ENCODE data around the gene GSE1.

GSE1 gene

DNA sequence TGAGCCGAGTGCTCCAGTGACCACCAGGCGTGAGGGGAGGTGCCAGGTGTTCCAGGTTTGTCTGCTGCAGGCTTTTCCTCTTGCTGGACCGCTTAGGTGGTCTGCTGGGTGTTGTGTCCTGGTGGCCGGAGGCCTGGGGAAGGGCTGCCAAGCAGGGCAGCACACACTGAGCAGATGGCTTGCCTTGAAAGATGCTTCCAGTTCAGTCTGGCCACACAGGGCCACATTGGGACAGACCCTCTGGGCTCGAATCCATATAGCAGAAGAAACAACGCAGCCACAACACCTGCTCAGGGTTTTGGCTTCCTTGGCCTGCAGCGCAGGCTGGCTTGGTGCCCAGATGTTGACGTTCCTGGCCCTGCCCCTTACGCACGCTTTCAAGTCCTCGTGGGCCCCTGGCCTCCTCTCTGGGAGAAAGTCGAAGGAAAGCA, 50.8 kb downstream of the GSE1 start:
- Mint-ChIP-seq H3K27me3 (no peaks in the 10 kb centered on the region), H3K36me3 (peaks cover 4% of the 10 kb centered on the region), H3K9me3 (ENCODE audit: low read depth) (no peaks in the 10 kb centered on the region), H3K4me1 (ENCODE audit: low read depth) (peaks cover 4% of the 10 kb centered on the region), H3K4me3 (no peak overlapping the region), H3K27ac (no peak overlapping the region)

DNA sequence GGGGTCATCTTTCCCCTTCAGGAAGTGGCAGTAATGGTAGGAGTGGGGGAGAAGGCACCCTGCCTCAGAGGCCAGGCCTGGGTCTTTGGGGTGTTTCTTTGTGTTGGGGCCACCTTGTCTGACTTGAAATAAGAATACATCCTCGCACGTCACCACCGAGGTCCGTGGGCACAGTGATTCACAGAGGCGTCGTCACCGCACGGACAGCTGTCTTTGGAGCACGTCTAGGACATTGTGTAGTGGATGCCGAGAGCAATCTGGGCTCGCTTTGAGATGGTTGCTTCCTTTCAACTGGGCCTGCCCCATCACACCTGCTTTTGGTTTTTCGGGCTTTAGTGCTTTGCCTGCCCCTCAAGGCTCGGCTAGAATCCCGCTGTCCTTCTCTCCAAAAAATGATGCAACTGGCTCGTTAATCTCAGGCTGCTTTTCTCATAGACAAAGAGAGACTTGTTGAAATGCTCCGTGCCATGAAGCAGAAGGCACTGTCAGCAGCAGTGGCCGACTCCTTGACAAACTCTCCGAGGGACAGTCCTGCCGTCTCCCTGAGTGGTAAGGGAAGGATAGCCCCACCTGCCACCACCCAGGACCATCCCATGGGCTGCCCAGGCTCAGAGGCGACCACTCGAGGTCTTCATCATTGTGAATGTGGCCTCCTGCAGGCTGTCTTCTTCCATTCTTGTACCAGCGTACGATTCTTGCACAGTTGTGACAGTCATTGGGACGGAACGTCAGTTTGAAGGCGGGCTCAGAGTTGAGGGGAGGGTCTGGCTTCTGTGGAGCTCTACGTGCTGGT, 51.7 kb downstream of the GSE1 start:
- Mint-ChIP-seq H3K36me3 (peaks cover 3% of the 10 kb centered on the region), H3K4me3 (no peak overlapping the region), H3K27ac (no peak overlapping the region)

GRCh38 chr16:85665373-85665740, 52.2 kb downstream of the GSE1 start:
- H3K27me3 Mint-ChIP-seq = no peaks in the 10 kb centered on the region
- no peaks in the 10 kb centered on the region for H3K4me1 Mint-ChIP-seq (ENCODE audit: low read depth)
- no peaks in the 10 kb centered on the region for H3K9me3 Mint-ChIP-seq (ENCODE audit: low read depth)
- no peak overlapping the region for H3K27ac Mint-ChIP-seq
- no peak overlapping the region for H3K4me3 Mint-ChIP-seq
- peaks cover 2% of the 10 kb centered on the region for H3K36me3 Mint-ChIP-seq

More for the DNA sequence above, 51.7 kb downstream of the GSE1 start:
- H3K9me3 Mint-ChIP-seq (ENCODE audit: low read depth) = no peaks in the 10 kb centered on the region
- peaks cover under 1% of the 10 kb centered on the region for H3K4me1 Mint-ChIP-seq (ENCODE audit: low read depth)
- no peaks in the 10 kb centered on the region for H3K27me3 Mint-ChIP-seq

DNA sequence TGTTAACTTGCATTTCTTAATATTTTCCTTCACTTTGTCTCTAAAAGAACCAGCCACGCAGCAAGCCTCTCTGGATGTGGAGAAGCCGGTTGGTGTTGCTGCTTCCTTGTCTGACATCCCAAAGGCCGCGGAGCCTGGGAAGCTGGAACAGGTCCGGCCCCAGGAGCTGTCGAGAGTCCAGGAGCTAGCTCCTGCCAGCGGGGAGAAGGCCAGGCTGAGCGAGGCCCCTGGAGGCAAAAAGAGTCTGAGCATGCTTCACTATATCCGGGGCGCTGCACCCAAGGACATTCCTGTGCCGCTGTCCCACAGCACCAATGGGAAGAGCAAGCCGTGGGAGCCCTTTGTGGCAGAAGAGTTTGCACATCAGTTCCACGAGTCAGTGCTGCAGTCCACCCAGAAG, 52.8 kb downstream of the GSE1 start:
- H3K9me3 Mint-ChIP-seq (ENCODE audit: low read depth) = no peaks in the 10 kb centered on the region
- no peaks in the 10 kb centered on the region for H3K4me1 Mint-ChIP-seq (ENCODE audit: low read depth)
- no peaks in the 10 kb centered on the region for H3K27me3 Mint-ChIP-seq
- H3K36me3 Mint-ChIP-seq = peaks cover 2% of the 10 kb centered on the region
- no peak overlapping the region for H3K27ac Mint-ChIP-seq
- no peak overlapping the region for H3K4me3 Mint-ChIP-seq

- Mint-ChIP-seq H3K9me3 (ENCODE audit: low read depth) (no peaks in the 10 kb centered on the region), H3K4me3 (no peak overlapping the region), H3K27me3 (no peaks in the 10 kb centered on the region), H3K4me1 (ENCODE audit: low read depth) (no peaks in the 10 kb centered on the region), H3K27ac (no peak overlapping the region), H3K36me3 (peaks cover 2% of the 10 kb centered on the region)
These were observed 54.1 kb downstream of the GSE1 start for GRCh38 chr16:85667261-85667660.

- H3K4me3 Mint-ChIP-seq = no peak overlapping the region
- H3K27ac Mint-ChIP-seq = no peak overlapping the region
- peaks cover 2% of the 10 kb centered on the region for H3K36me3 Mint-ChIP-seq
- H3K27me3 Mint-ChIP-seq = no peaks in the 10 kb centered on the region
- H3K9me3 Mint-ChIP-seq (ENCODE audit: low read depth) = no peaks in the 10 kb centered on the region
- H3K4me1 Mint-ChIP-seq (ENCODE audit: low read depth) = no peaks in the 10 kb centered on the region
These were observed 54.8 kb downstream of the GSE1 start for GRCh38 chr16:85667841-85668413.

DNA sequence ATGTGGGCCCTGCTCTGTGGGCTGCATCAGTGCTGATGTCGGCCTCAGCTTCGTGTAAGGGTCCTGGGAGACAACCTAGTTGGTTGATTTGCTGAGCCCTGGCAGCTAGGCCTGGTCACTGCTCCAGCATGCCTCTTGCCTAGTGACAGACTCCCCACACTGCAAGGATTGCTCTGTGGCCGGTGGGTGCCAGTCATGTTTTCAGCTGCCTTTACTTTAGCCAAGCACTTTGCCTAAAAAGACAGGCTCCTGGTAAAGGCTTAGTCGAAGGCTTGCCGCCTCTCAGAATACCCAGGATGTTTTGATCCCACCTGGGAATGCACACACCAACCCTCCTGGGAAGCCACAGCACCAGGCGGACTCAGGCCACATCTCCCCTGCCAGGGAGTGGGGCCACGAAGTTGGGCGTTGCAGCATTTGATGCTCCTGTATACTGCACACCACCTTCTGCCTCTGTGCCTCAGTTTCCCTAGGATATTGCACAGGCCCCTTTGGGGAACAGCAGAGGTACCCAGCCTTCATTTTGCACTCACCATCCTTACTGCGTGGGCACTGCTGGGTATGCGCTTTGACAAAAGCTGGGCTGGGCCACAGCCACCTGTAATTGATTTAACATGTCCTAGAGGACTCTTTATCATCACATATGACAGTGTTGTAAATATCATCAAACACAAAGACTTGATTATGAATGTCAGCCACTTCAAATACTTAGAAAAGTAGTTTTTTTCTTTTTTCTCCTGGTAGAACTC, 55.7 kb downstream of the GSE1 start:
- Mint-ChIP-seq H3K27me3 (no peaks in the 10 kb centered on the region), H3K36me3 (no peaks in the 10 kb centered on the region), H3K9me3 (ENCODE audit: low read depth) (no peaks in the 10 kb centered on the region), H3K27ac (no peak overlapping the region), H3K4me1 (ENCODE audit: low read depth) (no peaks in the 10 kb centered on the region), H3K4me3 (no peak overlapping the region)

DNA sequence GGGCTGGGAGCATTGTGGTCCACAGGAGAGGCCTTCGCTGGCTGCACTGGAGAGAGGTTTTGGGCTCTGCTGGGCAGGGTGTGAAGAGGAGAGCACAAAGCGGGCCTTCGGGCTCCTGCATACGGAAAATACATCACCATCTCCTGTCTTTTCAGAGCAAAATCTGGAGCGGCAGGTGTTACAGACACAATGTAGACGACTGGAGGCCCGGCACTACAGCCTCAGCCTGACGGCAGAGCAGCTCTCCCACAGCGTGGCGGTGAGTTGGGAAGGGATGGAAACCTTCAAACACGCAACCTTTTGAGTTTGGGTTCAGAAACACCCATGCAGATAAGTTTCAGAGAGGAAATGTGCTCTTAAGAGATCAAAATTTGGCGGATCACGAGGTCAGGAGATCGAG, 57.7 kb downstream of the GSE1 start:
- H3K27me3 Mint-ChIP-seq = no peaks in the 10 kb centered on the region
- H3K36me3 Mint-ChIP-seq = no peaks in the 10 kb centered on the region
- no peaks in the 10 kb centered on the region for H3K9me3 Mint-ChIP-seq (ENCODE audit: low read depth)
- H3K27ac Mint-ChIP-seq = peak overlapping the region; percentile 66
- H3K4me3 Mint-ChIP-seq = no peak overlapping the region
- peaks cover 2% of the 10 kb centered on the region for H3K4me1 Mint-ChIP-seq (ENCODE audit: low read depth)

DNA sequence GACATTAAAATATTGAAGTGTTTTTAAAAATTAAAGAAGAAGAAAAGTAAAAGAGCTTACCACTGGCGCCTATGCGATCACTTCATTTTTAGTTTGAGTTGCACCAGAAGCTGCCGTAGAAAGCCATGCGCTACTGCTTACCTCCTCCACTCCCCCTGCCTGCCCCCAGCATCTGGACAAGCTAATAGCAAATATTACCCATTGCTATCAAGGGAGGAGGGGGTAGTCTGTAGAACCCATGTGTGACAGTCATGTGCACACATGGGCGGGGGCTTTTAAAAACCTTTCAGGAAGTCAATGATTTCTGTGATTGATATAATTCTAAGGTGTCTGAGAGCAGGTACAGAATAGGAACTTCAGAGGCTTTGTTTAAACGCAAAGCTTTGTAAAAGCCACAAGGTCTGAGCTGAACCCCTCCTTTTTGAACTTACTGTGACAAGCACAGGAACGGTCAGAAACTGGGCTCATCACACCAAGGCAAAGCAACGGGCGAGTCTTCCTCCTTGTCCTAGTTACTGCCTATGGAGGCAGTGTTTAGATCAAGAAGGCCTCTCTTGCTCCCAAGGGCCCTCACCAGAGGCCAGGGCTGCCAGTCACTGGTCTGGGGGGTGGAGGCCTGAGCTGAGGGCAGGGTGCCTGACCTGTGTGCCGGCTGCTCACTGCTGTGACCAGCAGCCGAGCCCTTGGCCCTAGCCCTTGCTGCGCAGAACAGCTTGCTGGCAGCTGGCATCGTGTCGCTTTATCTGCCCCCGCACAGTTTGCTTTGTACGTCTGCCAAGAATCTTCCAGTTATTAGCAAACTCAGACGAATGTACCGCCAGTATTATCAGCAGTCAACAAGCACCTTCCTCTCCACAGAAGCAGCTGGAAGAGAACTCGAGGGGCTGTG, 60.7 kb downstream of the GSE1 start:
- Mint-ChIP-seq H3K4me3 (no peak overlapping the region), H3K9me3 (ENCODE audit: low read depth) (no peaks in the 10 kb centered on the region), H3K4me1 (ENCODE audit: low read depth) (peaks cover 2% of the 10 kb centered on the region), H3K27me3 (no peaks in the 10 kb centered on the region), H3K36me3 (no peaks in the 10 kb centered on the region), H3K27ac (no peak overlapping the region)

- H3K9me3 Mint-ChIP-seq (ENCODE audit: low read depth) = no peaks in the 10 kb centered on the region
- no peak overlapping the region for H3K4me3 Mint-ChIP-seq
- H3K27me3 Mint-ChIP-seq = no peaks in the 10 kb centered on the region
- no peaks in the 10 kb centered on the region for H3K36me3 Mint-ChIP-seq
- peak overlapping the region; percentile 46 for H3K27ac Mint-ChIP-seq
- peaks cover 2% of the 10 kb centered on the region for H3K4me1 Mint-ChIP-seq (ENCODE audit: low read depth)
These were observed 61.3 kb downstream of the GSE1 start for GRCh38 chr16:85674418-85674755.

DNA sequence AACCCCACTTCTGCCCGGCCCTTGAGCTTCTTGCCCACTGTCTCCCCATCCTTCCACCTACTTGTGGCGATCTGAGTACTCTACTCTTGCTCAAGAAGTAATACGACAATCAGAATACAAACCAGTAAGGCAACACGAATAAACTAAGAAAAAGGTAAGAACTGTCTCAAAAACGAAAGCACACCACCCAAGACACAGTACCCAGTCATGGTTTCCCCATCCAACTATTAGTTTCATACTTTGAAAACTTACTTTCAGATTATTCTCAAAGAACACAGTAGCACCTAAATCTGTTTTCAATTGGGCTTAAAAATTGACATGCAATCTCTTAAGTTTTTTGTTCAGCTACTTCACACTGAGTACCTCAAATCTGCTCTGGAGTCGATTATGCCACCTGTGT, 61.7 kb downstream of the GSE1 start:
- H3K4me1 Mint-ChIP-seq (ENCODE audit: low read depth) = peaks cover 2% of the 10 kb centered on the region
- H3K4me3 Mint-ChIP-seq = no peak overlapping the region
- peak overlapping the region; percentile 46 for H3K27ac Mint-ChIP-seq
- no peaks in the 10 kb centered on the region for H3K9me3 Mint-ChIP-seq (ENCODE audit: low read depth)
- no peaks in the 10 kb centered on the region for H3K36me3 Mint-ChIP-seq
- no peaks in the 10 kb centered on the region for H3K27me3 Mint-ChIP-seq

GRCh38 chr16:85675251-85675874, 62.2 kb downstream of the GSE1 start:
- no peaks in the 10 kb centered on the region for H3K36me3 Mint-ChIP-seq
- peaks cover 3% of the 10 kb centered on the region for H3K4me1 Mint-ChIP-seq (ENCODE audit: low read depth)
- peak overlapping the region; percentile 10 for H3K27ac Mint-ChIP-seq
- H3K27me3 Mint-ChIP-seq = no peaks in the 10 kb centered on the region
- H3K4me3 Mint-ChIP-seq = no peak overlapping the region
- no peaks in the 10 kb centered on the region for H3K9me3 Mint-ChIP-seq (ENCODE audit: low read depth)

- H3K4me1 Mint-ChIP-seq (ENCODE audit: low read depth) = peaks cover 5% of the 10 kb centered on the region
- no peaks in the 10 kb centered on the region for H3K9me3 Mint-ChIP-seq (ENCODE audit: low read depth)
- H3K4me3 Mint-ChIP-seq = no peak overlapping the region
- H3K27ac Mint-ChIP-seq = no peak overlapping the region
- H3K36me3 Mint-ChIP-seq = no peaks in the 10 kb centered on the region
- no peaks in the 10 kb centered on the region for H3K27me3 Mint-ChIP-seq
These were observed 63.3 kb downstream of the GSE1 start for GRCh38 chr16:85676466-85676865.

DNA sequence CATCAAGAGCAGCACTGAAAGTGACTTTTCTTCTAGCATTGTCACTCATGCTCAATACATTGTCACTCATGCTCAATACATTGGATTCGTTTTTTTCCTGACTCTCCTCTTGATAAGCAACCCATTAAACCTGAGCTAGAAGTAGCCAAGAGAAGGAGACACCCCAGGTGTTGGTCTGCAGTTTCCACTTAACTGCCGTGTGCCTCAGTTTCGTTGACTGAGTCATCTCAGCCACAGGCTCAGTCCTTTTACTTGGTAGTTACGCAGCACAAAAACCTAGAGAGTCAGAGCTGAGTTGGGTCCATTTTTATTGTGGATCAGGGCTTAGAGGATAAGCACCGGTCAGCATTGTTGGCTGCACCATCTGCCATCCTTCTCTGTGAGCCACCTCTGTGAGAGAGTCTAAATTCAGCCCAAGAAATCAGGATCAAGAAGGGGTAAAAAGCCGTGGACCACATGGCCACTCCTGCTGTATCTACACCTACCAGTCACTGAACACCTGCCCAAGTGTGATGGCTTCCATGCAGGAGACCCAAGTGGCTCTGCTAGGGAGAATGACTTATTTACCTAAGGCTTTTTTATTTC, 64.4 kb downstream of the GSE1 start:
- H3K4me3 Mint-ChIP-seq = no peak overlapping the region
- H3K36me3 Mint-ChIP-seq = no peaks in the 10 kb centered on the region
- peak overlapping the region; percentile 34 for H3K27ac Mint-ChIP-seq
- peaks cover 5% of the 10 kb centered on the region for H3K4me1 Mint-ChIP-seq (ENCODE audit: low read depth)
- H3K27me3 Mint-ChIP-seq = no peaks in the 10 kb centered on the region
- H3K9me3 Mint-ChIP-seq (ENCODE audit: low read depth) = no peaks in the 10 kb centered on the region
